Fibroblast of mammary gland (primary cell): Measurements from ENCODE around the gene VAC14.

ENCODE experiments used
- DNase-seq: peaks from one replicate; pipeline ENCODE4 v3.0.0-alpha.2; 2010; ENCODE audit warnings: low read depth
- H3K4me3 ChIP-seq: 2 replicates; pipeline ENCODE4 v1.5.1; 2011; ENCODE audit warnings: low read depth, mild to moderate bottlenecking, low read length, moderate library complexity; ENCODE audit not compliant: control insufficient read depth
- CTCF ChIP-seq: conservative IDR thresholded peaks from 2 replicates; pipeline ENCODE4 v1.5.1; 2011; ENCODE audit warnings: low read depth, low read length, inconsistent platforms; ENCODE audit not compliant: control insufficient read depth, insufficient read depth

VAC14 gene

GRCh38 chr16:70670175-70670574, 130.8 kb downstream of the VAC14 start:
- no peak for TF ChIP-seq CTCF
- no peak overlapping the region for H3K4me3 ChIP-seq
- DNase-seq, result no peak

GRCh38 chr16:70665806-70666735, 134.9 kb downstream of the VAC14 start:
- no peak for DNase-seq
- H3K4me3 ChIP-seq, result no peak overlapping the region
- no peak for TF ChIP-seq CTCF

- no peak for DNase-seq
- no peak for TF ChIP-seq CTCF
Measured at GRCh38 chr16:70665113-70665694, 135.8 kb downstream of the VAC14 start.

GRCh38 chr16:70664325-70665112, 136.4 kb downstream of the VAC14 start:
- no peak for TF ChIP-seq CTCF
- DNase-seq, result no peak
- no peak overlapping the region for H3K4me3 ChIP-seq

More at GRCh38 chr16:70665113-70665694, 135.8 kb downstream of the VAC14 start:
- H3K4me3 ChIP-seq, result no peak overlapping the region

- no peak for DNase-seq
- no peak for TF ChIP-seq CTCF
- H3K4me3 ChIP-seq, result no peak overlapping the region
Measured at GRCh38 chr16:70663524-70664324, 137.2 kb downstream of the VAC14 start.

GRCh38 chr16:70662991-70663523, 137.9 kb downstream of the VAC14 start:
- TF ChIP-seq CTCF, result no peak
- no peak overlapping the region for H3K4me3 ChIP-seq
- no peak for DNase-seq
